GM19455 (cell line): ENCODE results near the gene MSRB1.

ENCODE experiments used
- ATAC-seq: cut with Tn5 transposase; IDR thresholded peaks from one replicate; pipeline ENCODE4 v1.9.1; 2021; ENCODE audit not compliant: unreplicated experiment

MSRB1 gene

DNA sequence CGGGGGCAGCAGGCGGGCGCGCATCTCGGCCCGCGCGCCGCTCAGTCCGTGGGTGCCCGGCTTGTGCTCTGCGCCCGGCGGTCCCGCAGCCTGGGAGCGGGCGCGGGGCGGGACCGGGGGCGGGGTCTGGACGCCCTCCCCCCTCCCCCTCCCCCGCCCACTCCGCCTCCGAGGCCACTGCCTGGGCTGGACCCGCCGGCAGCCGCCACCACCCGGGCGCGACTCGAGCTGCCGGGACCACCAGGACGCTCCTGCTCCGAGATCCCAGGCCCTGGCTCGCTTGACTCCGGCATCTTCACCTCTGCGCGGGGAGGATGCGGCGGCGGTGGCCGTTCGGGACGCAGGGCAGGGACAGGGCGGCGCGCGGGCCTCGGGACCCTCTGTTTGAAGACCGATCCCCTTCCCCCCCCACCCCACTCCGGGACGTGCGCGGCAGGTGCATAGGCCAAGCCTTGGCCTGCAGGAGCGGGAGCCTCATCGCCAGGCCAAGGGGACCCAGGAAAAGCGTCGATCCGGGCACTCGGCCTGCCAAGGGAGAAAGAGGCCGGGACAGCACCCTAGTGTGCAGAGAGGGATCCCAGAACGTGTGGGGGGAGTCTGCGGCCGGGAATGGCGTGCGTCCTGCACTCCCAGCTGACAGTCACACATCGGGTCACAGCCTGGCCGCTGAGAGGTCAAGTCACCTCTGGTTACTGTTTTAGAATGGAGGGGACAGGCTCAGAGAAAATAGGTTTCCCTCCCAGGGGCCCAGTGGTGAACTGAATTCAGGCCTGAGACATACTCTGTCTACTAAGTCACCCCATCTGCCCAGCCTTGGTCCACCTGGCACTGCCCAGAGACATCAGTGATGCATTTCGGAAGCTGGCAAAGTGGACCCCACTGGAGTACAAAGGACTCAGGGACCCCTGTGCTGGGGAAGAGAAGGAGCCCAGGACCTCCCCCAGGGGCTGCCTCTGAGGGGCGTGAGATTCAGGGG is 24.4 kb downstream of the MSRB1 start, which contains the start of gene HS3ST6:
TSS of gene HS3ST6 (minus strand) at position 65 of the 976 bp plus-strand sequence. CDS start 92 bp downstream, outside the sequence.
- no peak for ATAC-seq

GRCh38 chr16:1917665-1918350 is 25.2 kb downstream of the MSRB1 start:
- no peak for ATAC-seq

DNA sequence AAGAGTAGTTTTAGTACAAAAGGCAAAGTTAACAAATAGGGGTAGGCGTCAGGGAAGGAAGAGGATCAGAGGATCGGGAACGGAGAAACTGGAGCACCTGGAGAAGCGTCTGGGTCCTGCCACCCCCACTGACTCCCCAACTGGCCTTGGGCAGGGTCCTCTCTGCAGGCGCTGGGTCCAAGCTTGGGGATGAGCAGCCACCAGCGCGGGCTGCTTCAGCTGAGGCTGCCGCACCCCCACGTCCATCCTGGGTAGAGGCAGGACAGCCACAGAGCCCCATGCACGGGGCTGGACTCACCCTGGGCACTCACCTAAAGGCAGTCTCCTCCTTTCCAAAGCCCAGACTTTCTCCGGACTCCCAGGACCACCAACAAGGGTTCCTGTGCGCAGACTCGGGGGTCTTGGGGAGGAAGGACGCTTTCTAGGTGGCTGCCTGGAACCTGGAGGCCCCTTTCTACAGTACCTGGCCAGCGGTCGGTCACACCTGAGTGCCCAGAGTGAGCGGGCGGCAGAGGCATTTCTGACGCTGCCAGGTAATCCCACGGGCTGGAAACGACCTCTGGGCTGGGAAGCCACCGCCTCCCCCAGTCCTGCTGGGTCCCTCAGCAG is 25.8 kb downstream of the MSRB1 start:
- no peak for ATAC-seq

DNA sequence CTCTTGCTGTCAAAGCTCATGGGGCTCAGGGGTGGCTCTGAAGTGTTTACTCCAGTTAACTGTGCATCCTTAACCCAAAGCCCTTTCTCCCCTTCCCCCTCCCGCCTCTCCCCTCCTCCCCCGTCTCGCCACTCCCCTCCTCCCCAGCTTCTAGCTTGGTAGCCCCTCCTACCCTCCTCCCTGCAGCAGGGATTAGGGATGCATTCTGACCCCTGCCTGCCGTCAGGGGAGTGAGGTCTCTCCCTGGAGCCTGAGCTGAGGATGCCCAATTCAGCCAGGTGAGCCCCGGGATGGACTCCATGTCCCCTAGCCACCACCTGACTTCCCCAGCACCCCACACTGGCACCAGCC is 26.4 kb downstream of the MSRB1 start:
- no peak for ATAC-seq

DNA sequence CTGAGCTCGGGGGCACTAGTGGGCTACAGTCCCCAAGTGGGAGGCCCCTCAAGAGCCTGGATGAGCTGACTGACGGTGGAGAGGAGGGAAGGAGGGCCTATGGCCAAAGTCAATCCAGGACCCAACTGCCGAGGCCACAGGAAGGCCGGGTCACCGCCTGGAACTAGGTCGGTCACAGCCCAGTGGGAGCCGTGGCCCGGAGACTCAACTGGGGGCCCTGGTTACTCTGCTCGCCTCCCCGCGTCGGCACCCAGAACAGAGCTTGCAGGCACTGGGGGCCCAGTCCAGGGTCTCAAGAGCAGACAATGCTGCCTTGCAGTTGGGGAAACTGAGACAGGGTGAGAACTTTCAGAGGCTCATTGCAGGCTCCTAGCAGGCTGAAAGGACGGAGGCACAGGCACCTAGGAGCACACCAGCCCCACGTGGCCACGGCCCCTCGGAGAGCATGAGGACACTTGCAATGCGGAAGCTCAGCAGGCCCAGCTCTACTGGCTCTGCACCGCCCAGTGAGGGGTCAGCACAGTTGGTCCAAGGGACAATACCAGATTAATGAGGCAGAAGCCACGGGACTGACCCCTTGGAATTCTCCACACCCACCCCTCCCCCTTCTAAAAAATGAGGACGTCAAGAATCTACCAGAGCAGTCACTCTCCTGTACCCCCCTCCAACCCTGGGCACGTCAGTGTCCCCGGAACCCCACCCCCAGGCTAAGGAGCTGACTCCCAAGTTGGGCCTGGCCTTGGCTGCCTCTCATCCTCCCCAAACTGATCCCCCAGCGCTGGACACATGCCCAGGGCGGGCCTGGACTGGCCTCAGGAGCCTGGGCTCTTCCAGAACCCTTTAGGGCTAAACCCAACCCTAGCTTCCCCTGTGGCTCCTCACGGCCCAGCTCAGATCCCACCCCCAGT is 27.0 kb downstream of the MSRB1 start:
- no peak for ATAC-seq

DNA sequence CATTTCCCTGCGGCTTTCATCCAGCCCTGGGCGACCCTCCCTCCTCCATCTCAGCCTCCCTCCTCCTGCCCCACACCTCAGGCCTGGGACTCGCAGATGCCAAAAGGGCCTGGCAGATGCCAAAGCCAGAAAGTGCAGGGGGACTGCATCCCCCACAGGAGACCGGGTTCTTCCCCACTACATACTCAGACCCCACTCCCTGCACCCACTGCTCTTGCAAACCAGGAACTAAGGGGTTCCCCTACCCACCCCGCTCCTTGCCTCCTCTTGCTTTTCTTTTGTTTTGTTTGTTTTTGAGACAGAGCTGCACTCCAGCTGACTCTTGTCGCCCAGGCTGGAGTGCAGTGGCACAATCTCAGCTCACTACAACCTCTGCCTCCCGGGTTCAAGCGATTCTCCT is 28.0 kb downstream of the MSRB1 start:
- ATAC-seq = no peak

- ATAC-seq = no peak
Measured at GRCh38 chr16:1914084-1914608, 28.9 kb downstream of the MSRB1 start.

DNA sequence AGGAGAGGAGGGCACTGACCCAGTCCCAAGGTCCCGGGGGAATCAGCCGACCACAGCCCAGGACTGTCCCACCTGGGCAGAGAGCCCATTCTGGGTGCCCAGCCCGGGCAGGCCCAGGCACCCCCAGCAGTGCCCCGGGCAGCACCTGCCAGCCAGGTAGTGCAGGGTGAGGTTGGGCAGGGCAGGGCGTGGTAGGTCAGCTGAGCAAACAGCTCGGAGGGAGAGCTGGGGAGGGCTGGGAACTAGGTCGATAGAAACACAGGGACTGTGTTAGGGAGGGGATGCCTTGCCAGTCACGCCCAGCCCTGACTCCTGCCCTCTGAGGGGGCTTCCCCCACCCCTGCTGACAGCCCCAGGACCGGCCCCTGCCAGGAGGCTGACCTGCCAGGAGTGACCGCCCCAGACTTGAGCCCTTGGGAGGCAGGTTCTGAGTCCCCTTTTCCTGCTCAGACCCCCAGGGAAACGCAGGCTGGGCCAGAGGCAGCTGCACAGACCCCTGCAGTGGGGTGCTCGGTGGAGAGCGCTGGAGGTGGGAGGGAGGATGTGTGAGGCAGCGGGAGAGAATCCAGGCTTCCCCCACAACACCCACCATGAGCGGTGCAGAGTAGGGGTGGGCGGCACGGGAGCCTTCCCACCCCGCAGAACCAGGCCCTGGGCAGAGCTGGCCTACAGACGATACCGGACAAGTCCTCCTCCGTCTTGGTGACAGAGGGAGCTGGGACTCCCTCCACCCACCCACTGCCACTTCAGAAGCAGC is 29.5 kb downstream of the MSRB1 start:
- ATAC-seq = no peak

GRCh38 chr16:1912215-1912543 is 30.8 kb downstream of the MSRB1 start:
- no peak for ATAC-seq

- ATAC-seq = no peak
Measured at GRCh38 chr16:1911467-1912214, 31.4 kb downstream of the MSRB1 start.

DNA sequence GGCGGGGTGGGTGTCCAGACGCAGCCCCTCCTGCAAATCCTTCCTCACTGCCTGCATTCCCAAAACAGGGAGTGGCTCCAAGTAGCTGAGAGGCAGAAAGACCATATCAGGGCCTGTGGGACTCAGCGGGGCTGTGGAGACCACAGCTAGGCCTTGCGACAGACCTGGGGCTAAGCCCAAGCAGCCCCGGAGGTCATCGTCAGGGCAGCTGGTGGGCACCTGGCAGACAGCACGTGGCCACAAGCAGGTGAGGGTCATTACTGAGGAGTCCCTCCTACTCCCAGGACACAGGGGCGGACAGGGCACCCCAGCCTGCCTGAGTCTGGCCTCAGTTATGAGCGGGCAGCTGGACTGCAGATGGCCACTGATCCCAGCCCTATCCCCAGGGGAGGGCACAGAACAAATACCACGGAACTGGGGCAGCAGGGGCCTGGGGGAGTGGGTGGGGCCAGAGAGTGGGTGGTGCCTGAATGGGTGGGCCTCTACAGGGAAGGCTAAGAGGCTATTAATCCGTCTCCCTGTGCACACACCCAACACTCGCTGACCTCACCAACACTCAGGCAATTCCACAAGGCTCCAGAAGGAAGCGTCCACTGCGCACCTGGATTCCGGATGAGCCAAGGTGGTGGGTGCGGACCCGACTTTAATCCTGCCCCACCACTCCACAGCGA is 33.3 kb downstream of the MSRB1 start:
- no peak for ATAC-seq

DNA sequence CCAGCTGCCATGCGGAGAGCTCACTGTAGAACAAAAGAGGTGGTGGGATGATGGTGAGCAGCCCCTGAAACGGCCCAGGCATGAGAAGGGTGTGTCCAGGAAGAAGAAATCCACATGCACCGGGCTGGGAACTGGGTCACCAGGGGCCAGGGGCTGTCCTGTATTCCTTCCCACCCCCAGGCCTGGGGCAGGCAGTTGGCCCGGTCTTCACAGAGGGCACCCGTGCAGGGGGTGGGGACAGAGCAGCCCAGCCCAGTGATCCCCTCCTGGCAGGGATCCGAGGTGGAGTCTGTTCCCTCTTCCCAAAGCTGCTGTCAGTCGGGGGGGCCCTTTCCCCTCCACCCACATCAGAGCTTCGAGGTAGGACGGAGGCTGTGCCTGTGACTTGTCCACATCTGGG is 34.0 kb downstream of the MSRB1 start:
- ATAC-seq = no peak

DNA sequence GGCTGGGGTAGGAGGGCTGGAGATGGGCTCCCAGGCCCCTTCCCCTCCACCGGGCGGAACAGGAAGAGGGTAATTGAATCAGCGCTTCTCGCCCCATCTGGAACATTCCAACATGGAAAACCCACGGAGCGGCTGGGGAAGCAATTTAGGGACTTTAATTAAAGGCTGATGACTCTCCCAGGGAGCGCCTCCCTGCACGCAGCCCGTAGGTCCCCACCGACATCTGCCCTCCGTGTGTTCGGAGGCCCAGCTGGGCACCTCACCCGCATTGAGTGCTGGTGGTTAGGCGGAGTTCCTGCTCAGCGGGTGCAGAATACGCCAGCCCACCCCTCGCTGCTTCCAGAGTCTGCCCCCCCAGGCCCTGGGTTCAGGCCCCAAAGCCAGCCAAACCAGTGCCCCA is 34.8 kb downstream of the MSRB1 start:
- ATAC-seq = no peak

DNA sequence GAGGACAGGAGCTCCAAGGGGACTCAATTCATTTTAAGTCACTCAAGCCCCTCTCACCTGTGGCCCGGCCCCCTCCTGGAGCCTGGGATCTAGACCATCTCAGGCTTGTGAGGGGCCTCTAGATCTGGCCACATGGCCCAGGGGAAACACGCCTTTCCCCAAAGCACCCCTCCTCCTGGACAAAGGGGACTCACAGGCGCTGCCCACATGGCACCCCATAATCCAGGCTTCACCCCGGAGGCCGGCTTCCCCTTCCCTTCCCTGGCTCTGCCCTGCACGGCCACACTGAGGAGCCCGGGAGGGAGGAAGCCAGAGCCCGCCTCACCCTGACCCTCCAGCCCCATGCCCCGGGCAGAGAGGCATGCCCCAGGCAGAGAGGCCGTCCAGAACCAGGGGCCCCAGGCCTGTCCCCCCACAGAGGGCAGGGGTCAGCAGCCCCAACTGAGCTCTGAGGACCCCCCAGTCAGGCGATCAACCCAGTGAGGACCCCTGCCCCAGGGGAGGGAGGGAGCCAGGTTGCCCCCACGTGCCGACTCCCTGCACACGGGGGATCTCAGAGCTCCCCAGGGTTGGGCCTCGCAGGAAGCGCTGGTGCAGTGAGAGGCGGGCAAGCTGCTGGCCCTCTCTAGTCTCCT is 35.7 kb downstream of the MSRB1 start:
- no peak for ATAC-seq

DNA sequence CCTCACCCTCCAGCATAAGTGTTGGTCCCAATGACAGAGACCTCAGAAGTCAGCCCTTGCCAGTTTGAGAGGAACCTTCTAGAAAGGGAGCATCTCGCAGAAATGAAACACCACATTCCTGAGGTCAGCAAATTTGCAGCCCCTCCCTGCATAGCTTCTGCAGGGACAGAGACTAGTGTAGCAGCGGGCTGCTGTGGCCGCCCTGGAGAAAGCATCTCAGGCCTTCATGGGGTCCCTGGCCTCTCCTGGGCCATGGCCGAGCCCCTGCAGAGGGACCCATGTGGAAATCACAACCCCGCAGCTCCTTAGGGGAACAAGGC is 36.2 kb downstream of the MSRB1 start:
- ATAC-seq = no peak

- no peak for ATAC-seq
Measured at GRCh38 chr16:1906055-1906845, 36.7 kb downstream of the MSRB1 start.
